Lung (tissue), 12 donors: ENCODE data around the gene CMIP. TPM values are rescaled to one million over a fixed set of nuclear protein-coding genes. Genes with fewer than 3 reads are reported as not detected.
A peak's percentile ranks its signal among the peaks of the same experiment; 100 is the strongest.

Source experiments
- ATAC-seq: fragments of 200-7000 bp; cut with Tn5 transposase; one replicate; pipeline ENCODE4 v1.9.1; 2020; ENCODE audit warnings: moderate number of reproducible peaks; ENCODE audit not compliant: insufficient read depth, low FRiP score
- DNase-seq, 3 donors: peaks; one replicate each; pipeline ENCODE4 v3.0.0-alpha.2; 2013 to 2017
- H3K27ac ChIP-seq, 2 donors: one replicate each; pipeline ENCODE4 v1.5.1; 2013; ENCODE audit warnings: mild to moderate bottlenecking in 2 of 2, moderate library complexity in 2 of 2, control low read depth in 1 of 2, inconsistent platforms in 1 of 2, low read depth in 1 of 2, low read length in 1 of 2
- H3K27me3 ChIP-seq, 3 donors: one replicate each; pipeline ENCODE4 v1.5.1; 2013; ENCODE audit warnings: low read length in 2 of 3; ENCODE audit not compliant: control insufficient read depth in 3 of 3, insufficient read depth in 3 of 3
- H3K36me3 ChIP-seq, 4 donors: one replicate each; pipeline ENCODE4 v1.5.1; 2013; ENCODE audit warnings: low read length in 4 of 4, mild to moderate bottlenecking in 1 of 4, moderate library complexity in 1 of 4; ENCODE audit not compliant: control insufficient read depth in 4 of 4, insufficient read depth in 4 of 4
- H3K4me1 ChIP-seq, 5 donors: one replicate each; pipeline ENCODE4 v1.5.1; 2013; ENCODE audit warnings: low read length in 5 of 5, mild to moderate bottlenecking in 2 of 5, moderate library complexity in 1 of 5; ENCODE audit not compliant: control insufficient read depth in 5 of 5, insufficient read depth in 5 of 5
- H3K4me3 ChIP-seq: one replicate; pipeline ENCODE4 v1.5.1; 2013; ENCODE audit warnings: mild to moderate bottlenecking, control low read depth, moderate library complexity
- H3K9ac ChIP-seq, 2 donors: one replicate each; pipeline ENCODE4 v1.5.1; 2013; ENCODE audit warnings: low read length in 2 of 2, control low read depth in 1 of 2; ENCODE audit not compliant: insufficient read depth in 1 of 2
- H3K9me3 ChIP-seq, 4 donors: one replicate each; pipeline ENCODE4 v1.5.1; 2013; ENCODE audit warnings: low read length in 3 of 4, mild to moderate bottlenecking in 1 of 4, moderate library complexity in 1 of 4; ENCODE audit not compliant: control insufficient read depth in 4 of 4, insufficient read depth in 3 of 4
- WGBS, 2 donors: extraction: QIAGEN DNeasy Blood & Tissue Kit; methylation state at CpG; one replicate each; pipeline ENCODE4 v1.1.7; 2013; 5-methylcytosine and 5-hydroxymethylcytosine counted together
- polyA plus RNA-seq, 2 donors: library from polyadenylated mRNA; stranded (reverse); fragments of 200-250 nt; gene quantifications; one replicate each; pipeline ENCODE4 v1.2.1, GENCODE V29; 2013
- total RNA-seq, 2 donors: library from RNA; depleted of rRNA in 1 of 2; stranded (reverse); fragments of >200 nt in 1 of 2; gene quantifications; one replicate each; pipeline ENCODE4 v1.2.1, GENCODE V29; 2014 to 2021
- TF ChIP-seq, protein P1 (sequence below): IDR thresholded peaks from 2 replicates; pipeline ENCODE4 v1.5.1; 2012; ENCODE audit warnings: mild to moderate bottlenecking; ENCODE audit errors: control extremely low read depth, extremely low read depth
- donor health status: control.
- donor health status: control.
- donor health status: Bipolar disorder and iron deficiency.
- donor health status: healthy.
- donor health status: DM: yes; HTN: yes; CAD: no.

CMIP gene
- total and polyA plus RNA-seq, 4 donors = 11.8 to 80.5 (median 48.6) TPM

DNA sequence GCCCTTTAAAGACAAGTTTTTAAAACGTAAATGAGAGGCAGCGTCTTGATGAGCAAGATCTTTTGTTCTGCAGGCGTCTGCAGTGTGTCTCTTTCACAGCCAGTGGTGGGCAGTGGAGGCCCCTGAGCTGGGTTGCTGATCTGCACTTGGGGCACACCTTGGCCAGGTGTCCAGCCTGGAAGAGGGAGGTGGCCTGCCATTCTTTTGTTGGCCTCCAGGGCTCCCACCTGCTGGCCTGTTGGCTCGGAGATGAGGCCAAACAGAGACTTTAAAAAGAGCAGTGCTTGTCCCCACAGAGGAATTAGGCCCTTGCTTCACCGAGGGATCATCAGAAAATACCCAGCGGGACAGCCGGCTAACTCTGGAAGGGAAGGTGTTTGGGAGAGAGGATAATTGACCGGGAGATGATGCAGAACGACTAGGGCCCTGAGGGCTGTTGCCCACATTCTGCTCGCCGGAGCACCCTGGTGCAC, 188.6 kb downstream of the CMIP start:
- Histone ChIP-seq H3K4me3 (no peak overlapping the region), H3K9me3 (no peaks in the 10 kb centered on the region), H3K27me3 (no peaks in the 10 kb centered on the region), H3K27ac (peak overlapping the region in 1 of 2 donors; percentile 68), H3K9ac (no peak overlapping the region), H3K36me3 (no peaks in the 10 kb centered on the region), H3K4me1 (peaks cover 0 to 34% (median 15%) of the 10 kb centered on the region in 5 donors)
- ATAC-seq (no peak), DNase-seq (no peak)
- 60 to 72% methylated on average over 11 of the region's 11 CpGs for WGBS, 2 donors
- TF ChIP-seq, protein P1, sequence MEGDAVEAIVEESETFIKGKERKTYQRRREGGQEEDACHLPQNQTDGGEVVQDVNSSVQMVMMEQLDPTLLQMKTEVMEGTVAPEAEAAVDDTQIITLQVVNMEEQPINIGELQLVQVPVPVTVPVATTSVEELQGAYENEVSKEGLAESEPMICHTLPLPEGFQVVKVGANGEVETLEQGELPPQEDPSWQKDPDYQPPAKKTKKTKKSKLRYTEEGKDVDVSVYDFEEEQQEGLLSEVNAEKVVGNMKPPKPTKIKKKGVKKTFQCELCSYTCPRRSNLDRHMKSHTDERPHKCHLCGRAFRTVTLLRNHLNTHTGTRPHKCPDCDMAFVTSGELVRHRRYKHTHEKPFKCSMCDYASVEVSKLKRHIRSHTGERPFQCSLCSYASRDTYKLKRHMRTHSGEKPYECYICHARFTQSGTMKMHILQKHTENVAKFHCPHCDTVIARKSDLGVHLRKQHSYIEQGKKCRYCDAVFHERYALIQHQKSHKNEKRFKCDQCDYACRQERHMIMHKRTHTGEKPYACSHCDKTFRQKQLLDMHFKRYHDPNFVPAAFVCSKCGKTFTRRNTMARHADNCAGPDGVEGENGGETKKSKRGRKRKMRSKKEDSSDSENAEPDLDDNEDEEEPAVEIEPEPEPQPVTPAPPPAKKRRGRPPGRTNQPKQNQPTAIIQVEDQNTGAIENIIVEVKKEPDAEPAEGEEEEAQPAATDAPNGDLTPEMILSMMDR = no peak

DNA sequence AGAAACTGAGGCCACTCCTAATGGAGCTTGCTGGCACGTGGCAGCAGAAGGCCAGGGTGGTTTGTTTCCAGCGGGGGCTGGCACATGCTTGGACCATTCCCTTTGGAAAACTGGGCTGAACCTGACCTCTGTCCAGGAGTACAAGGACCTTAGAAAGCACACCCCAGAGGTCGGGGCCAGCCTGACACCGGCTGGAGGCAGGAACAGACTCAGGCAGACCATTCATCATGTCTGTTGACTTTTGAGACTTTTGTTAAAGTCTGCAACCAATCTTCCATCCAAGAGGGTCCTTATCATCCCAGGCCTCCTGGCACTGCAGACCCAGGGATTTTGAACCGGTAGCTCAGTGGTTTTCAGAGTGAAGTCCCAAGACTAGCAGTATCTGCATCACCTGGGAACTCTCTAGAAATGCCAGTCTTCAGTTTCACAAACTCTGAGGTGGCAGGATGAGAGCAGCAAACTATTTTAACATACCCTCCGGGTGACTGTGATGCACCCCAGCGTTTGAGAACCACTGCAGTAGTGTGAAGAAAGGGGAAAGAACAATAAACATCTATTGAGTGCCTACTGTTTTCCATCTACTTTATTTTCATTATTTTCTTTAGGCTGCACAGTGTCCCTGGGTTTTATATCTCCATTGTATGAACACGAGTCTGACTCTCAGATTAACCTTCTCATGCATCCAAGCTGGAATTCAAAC, 189.2 kb downstream of the CMIP start:
- TF ChIP-seq, protein P1 = no peak
- H3K27me3 ChIP-seq = no peaks in the 10 kb centered on the region
- H3K36me3 ChIP-seq = no peaks in the 10 kb centered on the region
- 55 to 68% methylated on average over 8 of the region's 8 CpGs for WGBS, 2 donors
- DNase-seq (no peak), ATAC-seq (no peak)
- no peak overlapping the region for H3K4me3 ChIP-seq
- no peak overlapping the region for H3K9ac ChIP-seq
- peaks cover 0 to 34% (median 15%) of the 10 kb centered on the region in 5 donors for H3K4me1 ChIP-seq
- H3K9me3 ChIP-seq = no peaks in the 10 kb centered on the region
- H3K27ac ChIP-seq = peak overlapping the region in 1 of 2 donors; percentile 68

DNA sequence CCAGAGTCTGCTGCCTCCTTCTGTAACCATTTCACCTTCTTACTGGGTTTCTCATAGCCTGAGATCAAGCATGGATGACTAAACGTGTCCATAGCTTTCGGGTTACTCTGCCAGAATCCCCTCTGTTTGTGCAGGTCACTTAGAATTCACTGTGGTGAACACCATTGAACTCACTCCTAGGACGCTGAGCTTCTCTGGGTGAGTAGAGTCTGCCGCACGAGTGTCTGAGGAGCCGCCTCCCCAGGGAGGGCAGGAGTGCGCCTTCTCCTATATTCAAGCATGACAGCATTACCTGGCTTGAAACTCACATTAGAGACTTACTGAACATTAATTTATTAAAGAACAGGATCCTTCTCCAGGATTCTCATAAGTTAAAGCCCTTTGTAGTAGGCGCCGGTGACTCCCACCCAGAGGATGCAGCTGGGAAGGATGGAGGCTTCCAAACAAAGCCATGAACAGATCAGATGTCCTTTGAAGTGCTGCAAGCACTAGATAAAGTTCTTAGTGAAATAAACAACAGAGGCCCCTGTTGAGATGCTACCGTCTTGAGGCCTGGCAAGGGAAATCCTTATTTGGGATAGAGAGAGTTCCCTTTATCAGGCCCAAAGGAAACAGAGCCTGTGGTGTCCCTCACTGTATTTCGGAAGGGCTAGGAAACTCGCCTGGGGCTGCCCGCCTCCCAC, 189.9 kb downstream of the CMIP start:
- peak; percentile 55 to 83 (median 79) for DNase-seq
- TF ChIP-seq, protein P1 = no peak
- H3K4me1 ChIP-seq = peaks cover 0 to 34% (median 15%) of the 10 kb centered on the region in 5 donors
- no peaks in the 10 kb centered on the region for H3K9me3 ChIP-seq
- WGBS, 2 donors = 39 to 55% methylated on average over 13 of the region's 13 CpGs
- H3K27me3 ChIP-seq = no peaks in the 10 kb centered on the region
- ATAC-seq = no peak
- no peak overlapping the region for H3K9ac ChIP-seq
- no peaks in the 10 kb centered on the region for H3K36me3 ChIP-seq
- no peak overlapping the region for H3K4me3 ChIP-seq
- peak overlapping the region in 1 of 2 donors; percentile 21 for H3K27ac ChIP-seq
